ENCODE measurements around the gene ACTA1. TPM values are rescaled to one million over a fixed set of nuclear protein-coding genes. Genes with fewer than 3 reads are reported as not detected.
"Not testable (repeated sequence)": the region's sequence is repeated elsewhere in the genome, so short reads cannot be mapped to it uniquely, and the experiment has no call there.

Gene ACTA1
- total RNA-seq, 2 experiments from 2014 or later = not detected

- intact Hi-C loops (cut with micrococcal nuclease) = no loop called here
- Mint-ChIP-seq H3K4me1 (ENCODE audit: low read depth) (no peaks in the 10 kb centered on the region), H3K27me3 (peaks cover 33% of the 10 kb centered on the region), H3K27ac (no peak overlapping the region), H3K4me3 (no peak overlapping the region), H3K36me3 (ENCODE audit: low read depth) (no peaks in the 10 kb centered on the region), H3K9me3 (no peaks in the 10 kb centered on the region)
- DNase-seq (no peak), ATAC-seq (no peak)
- ChIA-PET CTCF (interaction anchor here (1.1 kb wide), 1 partner anchor 61 kb away, joined by 3 read pairs; no protein-coding TSS in a partner anchor), POLR2A (interaction anchor here (1.2 kb wide), 1 partner anchor 21 kb away, joined by 4 read pairs; no protein-coding TSS in a partner anchor)
- no peak for TF ChIP-seq CTCF (IDR thresholded peaks at IDR 0.05)
These were observed 36.1 kb downstream of the ACTA1 start for GRCh38 chr1:229397762-229398161.

GRCh38 chr1:229396585-229397206, 37.2 kb downstream of the ACTA1 start:
- Mint-ChIP-seq H3K9me3 (no peaks in the 10 kb centered on the region), H3K27me3 (peaks cover 29% of the 10 kb centered on the region), H3K4me1 (ENCODE audit: low read depth) (no peaks in the 10 kb centered on the region), H3K36me3 (ENCODE audit: low read depth) (no peaks in the 10 kb centered on the region), H3K27ac (no peak overlapping the region), H3K4me3 (no peak overlapping the region)
- CTCF ChIA-PET = no interaction called here
- no peak for DNase-seq
- POLR2A ChIA-PET = interaction anchor here (1.2 kb wide), 1 partner anchor 20 kb away, joined by 4 read pairs; no protein-coding TSS in a partner anchor
- intact Hi-C loops (cut with micrococcal nuclease) = no loop called here
- TF ChIP-seq CTCF (IDR thresholded peaks at IDR 0.05) = no peak
- no peak for ATAC-seq

- H3K4me3 Mint-ChIP-seq; DNase-seq; H3K27ac Mint-ChIP-seq; intact Hi-C loops (cut with micrococcal nuclease); CTCF ChIA-PET; H3K4me1 Mint-ChIP-seq (ENCODE audit: low read depth); H3K36me3 Mint-ChIP-seq (ENCODE audit: low read depth); POLR2A ChIA-PET; ATAC-seq; H3K9me3 Mint-ChIP-seq: not testable (repeated sequence)
- peaks cover 27% of the 10 kb centered on the region for H3K27me3 Mint-ChIP-seq
These were observed 39.4 kb downstream of the ACTA1 start for GRCh38 chr1:229394517-229394916.

- Mint-ChIP-seq H3K4me1 (ENCODE audit: low read depth) (no peaks in the 10 kb centered on the region), H3K36me3 (ENCODE audit: low read depth) (no peaks in the 10 kb centered on the region), H3K27ac (no peak overlapping the region), H3K9me3 (no peaks in the 10 kb centered on the region), H3K27me3 (peaks cover 24% of the 10 kb centered on the region), H3K4me3 (no peak overlapping the region)
- CTCF ChIA-PET = no interaction called here
- ATAC-seq (no peak), DNase-seq (no peak)
- intact Hi-C loops (cut with micrococcal nuclease) = no loop called here
- POLR2A ChIA-PET = no interaction called here
- no peak for TF ChIP-seq CTCF (IDR thresholded peaks at IDR 0.05)
These were observed 41.0 kb downstream of the ACTA1 start for GRCh38 chr1:229392936-229393335.

DNA sequence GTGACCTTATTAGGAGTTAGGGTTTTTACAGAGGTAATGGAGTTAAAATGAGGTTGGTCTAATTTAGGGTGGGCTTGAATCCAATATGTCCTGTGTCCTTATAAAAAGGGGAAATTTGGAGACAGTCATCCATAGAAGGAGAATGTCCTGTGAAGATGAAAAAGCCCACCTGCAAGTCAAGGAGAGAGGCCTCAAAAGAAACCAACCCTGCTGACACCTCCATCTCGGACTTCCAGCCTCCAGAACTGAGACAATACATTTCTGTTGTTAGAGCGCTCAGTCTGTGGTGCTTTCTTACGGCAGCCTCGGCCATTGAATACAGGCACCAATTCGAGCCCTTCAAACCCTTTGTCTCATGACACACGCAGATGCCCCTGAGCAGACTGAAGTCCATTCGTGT, 43.8 kb downstream of the ACTA1 start:
- H3K4me3 Mint-ChIP-seq = no peak overlapping the region
- intact Hi-C loops (cut with micrococcal nuclease) = no loop called here
- CTCF ChIA-PET = no interaction called here
- no peak for TF ChIP-seq CTCF (IDR thresholded peaks at IDR 0.05)
- no peak overlapping the region for H3K27ac Mint-ChIP-seq
- H3K27me3 Mint-ChIP-seq = peaks cover 16% of the 10 kb centered on the region
- ATAC-seq = no peak
- H3K9me3 Mint-ChIP-seq = no peaks in the 10 kb centered on the region
- H3K4me1 Mint-ChIP-seq (ENCODE audit: low read depth) = no peaks in the 10 kb centered on the region
- POLR2A ChIA-PET = no interaction called here
- H3K36me3 Mint-ChIP-seq (ENCODE audit: low read depth) = no peaks in the 10 kb centered on the region
- DNase-seq = no peak
